Measurements from ENCODE around the gene TDRD12.
"Not testable (repeated sequence)": the region's sequence is repeated elsewhere in the genome, so short reads cannot be mapped to it uniquely, and the experiment has no call there.

TDRD12 gene

DNA sequence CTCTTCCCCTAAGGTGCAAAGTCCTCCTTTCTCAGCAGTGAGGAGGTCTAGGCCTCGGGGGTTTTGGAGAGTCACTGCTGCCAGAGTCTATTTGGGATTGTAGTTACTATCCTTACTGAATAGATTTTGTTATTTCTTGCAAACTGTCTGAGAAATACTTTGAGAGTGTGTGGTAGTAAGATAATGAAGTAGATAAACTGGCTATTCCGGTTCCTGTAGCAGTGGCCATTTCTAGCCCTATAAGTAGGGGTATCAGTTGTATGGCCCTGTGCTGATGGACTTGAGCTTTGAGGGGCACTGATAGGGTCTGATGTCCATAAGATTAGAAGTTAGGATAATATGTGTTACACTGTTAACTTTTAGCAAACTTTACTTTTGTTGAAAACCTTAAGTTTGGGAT, 25.3 kb upstream of the TDRD12 start:
- not testable (repeated sequence) for DNase-seq

GRCh38 chr19:32694851-32695250, 24.7 kb upstream of the TDRD12 start:
- DNase-seq: not testable (repeated sequence)

GRCh38 chr19:32695506-32695905, 24.1 kb upstream of the TDRD12 start:
- DNase-seq: not testable (repeated sequence)

DNA sequence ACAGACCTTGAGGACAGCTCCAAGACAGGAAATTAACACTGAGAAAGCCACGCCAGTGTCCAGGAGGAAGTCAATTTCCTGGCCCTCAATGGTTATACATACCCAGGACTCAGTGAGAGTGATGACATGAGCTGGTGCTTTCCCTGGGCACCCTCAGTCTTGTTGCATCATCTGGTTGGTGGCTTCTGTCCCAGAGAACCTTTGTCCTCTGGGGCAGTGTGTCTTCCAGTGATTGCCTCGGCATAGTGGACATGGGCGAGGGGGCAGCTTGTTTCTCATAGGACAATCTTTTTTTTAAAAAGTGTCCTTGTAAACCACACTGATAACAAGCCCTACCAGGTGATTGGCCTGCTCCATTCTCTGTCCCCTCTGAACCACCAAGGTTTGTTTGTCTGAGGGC, 22.8 kb upstream of the TDRD12 start:
- not testable (repeated sequence) for DNase-seq

DNA sequence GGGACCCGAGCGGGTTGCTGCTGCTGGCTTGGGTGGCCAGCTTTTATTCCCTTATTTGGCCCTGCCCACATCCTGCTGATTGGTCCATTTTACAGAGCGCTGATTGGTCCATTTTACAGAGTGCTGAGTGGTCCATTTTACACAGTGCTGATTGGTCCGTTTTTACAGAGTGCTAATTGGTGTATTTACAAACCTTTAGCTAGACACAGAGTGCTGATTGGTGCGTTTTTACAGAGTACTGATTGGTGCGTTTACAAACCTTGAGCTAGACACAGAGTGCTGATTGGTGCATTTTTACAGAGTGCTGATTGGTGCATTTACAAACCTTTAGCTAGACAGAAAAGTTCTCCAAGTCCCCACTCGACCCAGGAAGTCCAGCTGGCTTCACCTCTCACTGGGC, 19.4 kb upstream of the TDRD12 start:
- DNase-seq: not testable (repeated sequence)

DNA sequence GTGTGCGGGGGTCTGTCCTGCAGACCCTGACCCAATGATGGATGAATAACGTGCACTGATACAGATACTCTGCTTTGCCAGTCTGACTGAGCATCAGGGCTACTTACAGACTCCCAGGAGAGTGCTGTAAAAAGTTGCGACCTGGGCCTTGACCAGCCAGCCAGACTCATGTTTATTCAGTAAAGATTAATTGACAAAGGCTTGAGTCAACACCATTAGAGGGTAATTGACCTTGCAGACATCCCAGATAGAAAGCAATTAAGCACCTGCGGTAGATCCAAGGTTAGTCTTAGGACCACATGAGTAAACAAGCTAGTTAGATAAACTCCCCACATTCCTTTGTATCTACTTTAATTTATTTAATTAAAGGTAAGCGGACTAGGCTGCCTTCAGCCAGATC, 17.6 kb upstream of the TDRD12 start:
- no peak for DNase-seq

DNA sequence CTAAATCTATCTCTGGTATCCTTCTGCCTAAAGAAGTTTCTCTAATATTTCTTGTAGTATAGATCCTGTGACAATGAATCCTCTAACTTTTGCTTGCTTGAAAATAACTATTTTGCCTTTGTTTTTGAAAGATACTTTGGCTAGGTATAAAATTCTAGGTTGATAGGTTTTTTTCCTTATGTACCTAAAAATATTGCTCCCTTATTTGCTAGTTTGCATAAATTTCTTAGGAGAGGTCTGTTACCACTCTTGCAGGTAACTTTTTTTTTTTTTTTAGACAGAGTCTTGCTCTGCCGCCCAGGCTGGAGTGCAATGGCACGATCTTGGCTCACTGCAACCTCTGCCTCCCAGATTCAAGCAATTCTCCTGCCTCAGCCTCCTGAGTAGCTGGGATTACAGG, 15.6 kb upstream of the TDRD12 start:
- DNase-seq: not testable (repeated sequence)

GRCh38 chr19:32708457-32708856, 11.1 kb upstream of the TDRD12 start:
- DNase-seq: no peak

DNA sequence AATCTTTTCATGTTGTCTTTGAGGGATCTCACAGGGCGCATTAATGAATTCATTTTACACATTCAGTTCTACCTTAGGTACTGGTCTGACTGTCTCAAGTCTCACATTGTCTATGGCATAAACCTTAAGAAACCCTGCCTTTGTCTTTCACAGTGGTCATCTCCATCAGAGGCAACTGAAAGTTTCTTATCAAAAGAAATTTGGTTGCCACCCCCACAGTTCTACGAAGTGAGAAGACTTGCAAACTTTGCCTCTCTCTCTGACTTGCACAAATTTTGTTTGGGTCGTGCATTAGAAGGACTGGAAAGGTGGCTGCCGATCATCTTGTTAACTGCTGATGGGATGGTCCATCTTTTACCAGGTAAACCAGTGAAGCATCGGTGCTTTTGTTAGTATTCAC, 10.5 kb upstream of the TDRD12 start:
- no peak for DNase-seq

- no peak for DNase-seq
Measured at GRCh38 chr19:32711747-32712146, 7.8 kb upstream of the TDRD12 start.

DNA sequence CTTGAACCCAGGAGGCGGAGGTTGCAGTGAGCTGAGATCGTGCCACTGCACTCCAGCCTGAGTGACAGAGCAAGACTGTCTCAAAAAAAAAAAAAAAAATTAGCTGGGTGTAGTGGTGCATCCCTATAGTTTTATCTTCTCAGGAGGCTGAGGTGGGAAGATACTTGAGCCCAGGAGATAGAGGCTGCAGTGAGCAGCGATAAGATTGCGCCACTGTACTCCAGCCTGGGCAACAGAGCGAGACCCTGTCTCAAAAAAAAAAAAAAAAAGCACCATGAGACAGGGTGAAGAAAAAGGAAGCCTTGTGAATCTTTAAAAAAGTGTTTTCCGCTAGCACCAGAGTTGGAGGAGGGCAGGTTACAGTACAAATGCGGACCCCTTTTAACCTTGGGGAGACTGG, 3.4 kb upstream of the TDRD12 start:
- DNase-seq: not testable (repeated sequence)

GRCh38 chr19:32717496-32717895, 2.1 kb upstream of the TDRD12 start:
- DNase-seq: no peak

DNA sequence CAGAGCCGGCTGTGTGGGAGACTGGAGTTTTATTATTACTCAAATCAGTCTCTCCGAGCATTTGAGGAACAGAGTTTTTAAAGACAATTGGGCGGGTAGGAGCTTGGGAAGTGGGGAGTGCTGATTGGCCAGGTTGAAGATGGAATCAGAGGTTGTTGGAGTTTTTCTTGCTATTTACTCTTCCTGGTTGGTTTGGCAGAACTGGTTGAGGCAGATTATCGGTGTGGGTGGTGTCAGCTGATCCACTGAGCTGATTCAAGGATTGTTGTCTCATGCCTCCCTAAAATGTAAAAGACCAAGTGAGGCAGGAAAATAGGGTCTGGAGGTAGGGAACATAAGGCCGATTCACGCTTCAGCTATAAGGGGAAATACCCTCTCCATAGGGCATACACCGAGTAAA, 1.3 kb upstream of the TDRD12 start:
- DNase-seq: no peak

DNA sequence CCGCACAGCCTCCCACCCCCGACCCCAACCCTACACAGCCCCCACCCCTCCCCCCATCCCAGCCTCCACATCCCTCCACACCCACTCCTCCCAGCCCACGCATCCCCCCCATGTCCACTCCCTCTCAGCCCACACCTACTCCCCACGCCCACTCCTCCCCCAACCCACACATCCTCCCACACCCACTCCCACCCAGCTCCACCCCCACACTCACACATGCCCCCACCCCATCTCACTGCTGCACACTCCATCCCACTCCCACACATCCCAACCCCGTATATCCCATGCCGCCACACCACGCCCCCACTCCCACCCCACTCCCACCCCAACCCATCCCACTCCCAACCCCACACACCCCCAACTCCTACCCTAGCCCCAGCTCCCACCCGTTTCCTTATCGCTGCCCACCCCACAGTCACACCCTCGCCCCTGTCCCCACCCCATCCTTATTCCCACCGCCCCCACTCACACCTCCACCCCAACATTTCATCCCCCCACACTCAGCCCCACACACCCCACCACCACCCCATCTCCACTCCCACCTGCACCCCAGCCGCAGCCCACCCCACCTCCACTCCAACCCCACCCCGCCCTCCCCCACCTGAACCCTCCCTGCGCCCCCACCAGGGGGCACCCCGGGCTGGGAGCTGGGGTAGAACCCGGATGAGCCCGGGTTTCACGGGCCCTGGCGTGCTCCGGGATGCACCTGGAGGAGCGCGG, 809 bp downstream of the TDRD12 start:
- no peak for DNase-seq

DNA sequence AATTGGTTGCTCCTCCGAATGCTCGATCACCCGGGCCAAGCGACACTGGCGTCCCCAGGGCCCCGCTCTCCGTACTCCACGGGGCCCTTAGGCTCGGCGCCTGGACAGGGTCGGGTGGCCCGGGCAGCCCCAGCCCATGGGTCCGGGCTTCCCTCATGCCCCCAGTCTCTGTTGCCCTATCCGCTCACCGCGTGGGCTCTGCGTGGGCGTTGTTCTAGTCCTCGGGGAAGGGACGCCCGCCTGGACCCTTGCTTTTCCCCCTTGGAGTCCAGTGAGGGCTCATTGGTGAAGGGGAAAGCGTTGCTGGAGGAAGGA, 1.3 kb downstream of the TDRD12 start:
- DNase-seq: no peak

GRCh38 chr19:32735936-32736335, 16.4 kb downstream of the TDRD12 start:
- no peak for DNase-seq

- DNase-seq: no peak
Measured at GRCh38 chr19:32743021-32743420, 23.5 kb downstream of the TDRD12 start.

DNA sequence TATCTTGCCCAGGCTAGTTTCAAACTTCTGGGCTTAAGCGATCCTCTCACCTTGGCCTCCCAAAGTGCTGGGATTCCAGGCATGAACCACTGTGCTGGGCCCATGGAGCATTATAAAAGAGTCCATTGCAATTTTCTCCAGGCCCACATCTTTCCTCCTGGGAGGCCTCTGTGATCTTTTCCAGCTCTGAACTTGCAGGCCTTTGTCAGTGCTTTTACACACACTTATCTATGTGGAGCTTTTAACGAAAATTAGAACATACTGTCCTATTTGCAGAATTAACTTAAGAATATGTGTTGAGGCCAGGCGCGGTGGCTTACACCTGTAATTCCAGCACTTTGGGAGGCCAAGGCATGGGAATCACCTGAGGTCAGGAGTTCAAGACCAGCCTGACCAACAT, 23.9 kb downstream of the TDRD12 start:
- no peak for DNase-seq

- DNase-seq: no peak
Measured at GRCh38 chr19:32744555-32745325, 25.2 kb downstream of the TDRD12 start.

GRCh38 chr19:32745594-32746251, 26.2 kb downstream of the TDRD12 start:
- DNase-seq: not testable (repeated sequence)

GRCh38 chr19:32746631-32747196, 27.1 kb downstream of the TDRD12 start:
- not testable (repeated sequence) for DNase-seq

GRCh38 chr19:32748497-32748896, 28.9 kb downstream of the TDRD12 start:
- DNase-seq: peak; percentile 33

GRCh38 chr19:32748948-32749347, 29.4 kb downstream of the TDRD12 start:
- DNase-seq: no peak

- DNase-seq: no peak
Measured at GRCh38 chr19:32749361-32749760, 29.8 kb downstream of the TDRD12 start.

All from NCI-H2107 (cell line).